H9 (cell line): ENCODE data around the gene TMEM100. TPM values are rescaled to one million over a fixed set of nuclear protein-coding genes. Genes with fewer than 3 reads are reported as not detected.

ENCODE experiments used
- DNase-seq: peaks from one replicate; pipeline ENCODE4 v3.0.0-alpha.2; 2017
- H2AFZ ChIP-seq: one replicate; pipeline ENCODE4 v1.6.1; 2013; ENCODE audit warnings: mild to moderate bottlenecking, low read length, control low read depth, moderate library complexity
- H2AK5ac ChIP-seq: 2 replicates; pipeline ENCODE4 v1.6.1; 2013; ENCODE audit warnings: low read length, control low read depth, mixed read lengths; ENCODE audit not compliant: insufficient read length
- H2BK120ac ChIP-seq: one replicate; pipeline ENCODE4 v1.6.1; 2013; ENCODE audit warnings: low read depth, mild to moderate bottlenecking, low read length, control low read depth, inconsistent platforms; ENCODE audit not compliant: poor library complexity, severe bottlenecking
- H2BK12ac ChIP-seq: 2 replicates; pipeline ENCODE4 v1.6.1; 2013; ENCODE audit warnings: low read length, control low read depth, mixed read lengths, low read depth; ENCODE audit not compliant: insufficient read length
- H2BK15ac ChIP-seq: 2 replicates; pipeline ENCODE4 v1.6.1; 2013; ENCODE audit warnings: low read depth, low read length, control low read depth
- H2BK20ac ChIP-seq: one replicate; pipeline ENCODE4 v1.6.1; 2013; ENCODE audit warnings: low read depth, mild to moderate bottlenecking, low read length, control low read depth, inconsistent platforms; ENCODE audit not compliant: poor library complexity, severe bottlenecking
- H2BK5ac ChIP-seq: 2 replicates; pipeline ENCODE4 v1.6.1; 2013; ENCODE audit warnings: low read length, control low read depth, mixed read lengths; ENCODE audit not compliant: insufficient read length
- H3K14ac ChIP-seq: 2 replicates; pipeline ENCODE4 v1.6.1; 2013; ENCODE audit warnings: low read length, control low read depth; ENCODE audit not compliant: insufficient read depth
- H3K18ac ChIP-seq: 2 replicates; pipeline ENCODE4 v1.6.1; 2013; ENCODE audit warnings: low read depth, mild to moderate bottlenecking, mixed read lengths, low read length, control low read depth; ENCODE audit not compliant: insufficient read length
- H3K23ac ChIP-seq: 2 replicates; pipeline ENCODE4 v1.6.1; 2013; ENCODE audit warnings: low read length, control low read depth, mixed read lengths, low read depth; ENCODE audit not compliant: insufficient read length
- H3K23me2 ChIP-seq: 2 replicates; pipeline ENCODE4 v1.6.1; 2013; ENCODE audit warnings: low read depth, mild to moderate bottlenecking, mixed read lengths, low read length, control low read depth; ENCODE audit not compliant: insufficient read length, poor library complexity, severe bottlenecking
- H3K27ac ChIP-seq: 2 replicates; pipeline ENCODE4 v1.5.1; 2013; ENCODE audit warnings: low read length, control low read depth, mixed read lengths, low read depth; ENCODE audit not compliant: insufficient read length
- H3K27me3 ChIP-seq: 2 replicates; pipeline ENCODE4 v1.6.1; 2013; ENCODE audit warnings: low read length, control low read depth, inconsistent platforms; ENCODE audit not compliant: insufficient read depth
- H3K4ac ChIP-seq: 2 replicates; pipeline ENCODE4 v1.6.1; 2013; ENCODE audit warnings: low read depth, mild to moderate bottlenecking, control low read depth, inconsistent platforms, low read length, moderate library complexity
- H3K4me1 ChIP-seq: 2 replicates; pipeline ENCODE4 v1.6.1; 2013; ENCODE audit warnings: low read length, control low read depth, inconsistent platforms; ENCODE audit not compliant: insufficient read depth
- H3K4me2 ChIP-seq: 2 replicates; pipeline ENCODE4 v1.6.1; 2013; ENCODE audit warnings: low read length, control low read depth, mixed read lengths; ENCODE audit not compliant: insufficient read length, insufficient read depth
- H3K56ac ChIP-seq: 2 replicates; pipeline ENCODE4 v1.6.1; 2013; ENCODE audit warnings: low read depth, mild to moderate bottlenecking, mixed read lengths, low read length, control low read depth; ENCODE audit not compliant: insufficient read length
- H3K79me1 ChIP-seq: 2 replicates; pipeline ENCODE4 v1.6.1; 2013; ENCODE audit warnings: low read depth, mild to moderate bottlenecking, moderate library complexity, low read length, control low read depth, inconsistent platforms; ENCODE audit not compliant: insufficient read depth, poor library complexity, severe bottlenecking
- H3K79me2 ChIP-seq: 2 replicates; pipeline ENCODE4 v1.6.1; 2013; ENCODE audit warnings: low read length, control low read depth, inconsistent platforms; ENCODE audit not compliant: insufficient read depth
- H3K9ac ChIP-seq: 2 replicates; pipeline ENCODE4 v1.6.1; 2013; ENCODE audit warnings: low read length, control low read depth, mixed read lengths; ENCODE audit not compliant: insufficient read length; ENCODE audit errors: extremely low read depth
- H3K9me3 ChIP-seq: one replicate; pipeline ENCODE4 v1.6.1; 2013; ENCODE audit warnings: low read depth, low read length, inconsistent platforms; ENCODE audit not compliant: control insufficient read depth
- H3T11ph ChIP-seq: one replicate; pipeline ENCODE4 v1.6.1; 2013; ENCODE audit warnings: mild to moderate bottlenecking, low read length, control low read depth, inconsistent platforms
- H4K20me1 ChIP-seq: one replicate; pipeline ENCODE4 v1.6.1; 2013; ENCODE audit not compliant: control insufficient read depth, insufficient read length, insufficient read depth
- H4K5ac ChIP-seq: 2 replicates; pipeline ENCODE4 v1.6.1; 2013; ENCODE audit warnings: low read depth, mild to moderate bottlenecking, mixed read lengths, low read length, control low read depth; ENCODE audit not compliant: insufficient read length
- H4K8ac ChIP-seq: replicated peaks from 2 replicates; pipeline ENCODE4 v1.6.1; 2013; ENCODE audit warnings: low read length, control low read depth, mixed read lengths, low read depth; ENCODE audit not compliant: insufficient read length
- H4K91ac ChIP-seq: 2 replicates; pipeline ENCODE4 v1.6.1; 2013; ENCODE audit warnings: low read depth, mild to moderate bottlenecking, moderate library complexity, mixed read lengths, low read length, control low read depth; ENCODE audit not compliant: insufficient read length
- H3K27ac Mint-ChIP-seq, 3 experiments: 2 replicates in 2 of 3; 3 replicates in 1 of 3; pipeline ENCODE4 v1.8.0; 2020 to 2021; ENCODE audit warnings: mixed read lengths in 3 of 3, mild to moderate bottlenecking in 1 of 3, moderate library complexity in 1 of 3
- H3K27me3 Mint-ChIP-seq: 2 replicates; pipeline ENCODE4 v1.8.0; 2021; ENCODE audit warnings: low read depth, mild to moderate bottlenecking, moderate library complexity, mixed read lengths
- H3K36me3 Mint-ChIP-seq, 3 experiments: 2 replicates in 2 of 3; 3 replicates in 1 of 3; pipeline ENCODE4 v1.8.0; 2020 to 2021; ENCODE audit warnings: low read depth in 3 of 3, mixed read lengths in 3 of 3; ENCODE audit not compliant: insufficient read depth in 1 of 3
- H3K4me1 Mint-ChIP-seq, 2 experiments: 2 replicates each; pipeline ENCODE4 v1.8.0; 2020; ENCODE audit warnings: mixed read lengths in 2 of 2
- H3K4me3 Mint-ChIP-seq, 2 experiments: 2 replicates in 1 of 2; 3 replicates in 1 of 2; pipeline ENCODE4 v1.8.0; 2020 to 2021; ENCODE audit warnings: mild to moderate bottlenecking in 2 of 2, mixed read lengths in 2 of 2, moderate library complexity in 1 of 2
- H3K9me3 Mint-ChIP-seq, 2 experiments: 2 replicates in 1 of 2; 3 replicates in 1 of 2; pipeline ENCODE4 v1.8.0; 2020; ENCODE audit warnings: mild to moderate bottlenecking in 2 of 2, mixed read lengths in 2 of 2, moderate library complexity in 1 of 2
- CTCF ChIP-seq: fragments of 200-600 bp; sonication (generic); conservative IDR thresholded peaks from 3 replicates; pipeline ENCODE4 v1.8.0; 2021; ENCODE audit warnings: antibody characterized with exemption, mild to moderate bottlenecking
- WGBS: extraction: QIAGEN DNeasy Blood & Tissue Kit; methylation state at CpG from one replicate; pipeline ENCODE4 v1.1.7; 2013; ENCODE audit warnings: missing lambda C conversion rate, low lambda C conversion rate, mixed read lengths; ENCODE audit not compliant: insufficient read length; ENCODE audit errors: extremely low coverage; 5-methylcytosine and 5-hydroxymethylcytosine counted together
- total RNA-seq: library from RNA; stranded (reverse); gene quantifications from 2 replicates; pipeline ENCODE4 v1.2.1, GENCODE V29; 2021

Gene TMEM100
- total RNA-seq, 1 experiment from 2014 or later = 0.17 TPM

GRCh38 chr17:55763856-55764255 is 41.2 kb upstream of the TMEM100 start:
- H3K4me1 Mint-ChIP-seq = peaks cover 4 to 6% of the 10 kb centered on the region in 2 experiments; a peak in 3 of 4 replicates

More at GRCh38 chr17:55763856-55764255, 41.2 kb upstream of the TMEM100 start:
- Mint-ChIP-seq H3K4me3 (no peak overlapping the region), H3K9me3 (no peaks in the 10 kb centered on the region), H3K27me3 (no peaks in the 10 kb centered on the region), H3K36me3 (peaks cover 0 to 6% (median 0%) of the 10 kb centered on the region in 3 experiments; a peak in 1 of 7 replicates), H3K27ac (no peak overlapping the region)
- Histone ChIP-seq H4K8ac (no peak overlapping the region), H4K20me1 (no peaks in the 10 kb centered on the region), H3K79me1 (no peaks in the 10 kb centered on the region), H2BK20ac (no peak overlapping the region), H3K79me2 (no peaks in the 10 kb centered on the region), H3T11ph (no peak overlapping the region), H3K4me1 (no peaks in the 10 kb centered on the region), H3K9ac (no peak overlapping the region), H4K5ac (no peak overlapping the region), H2BK12ac (no peak overlapping the region), H3K23me2 (no peaks in the 10 kb centered on the region), H4K91ac (no peak overlapping the region), H2BK120ac (no peak overlapping the region), H2AFZ (no peak overlapping the region), H3K9me3 (no peaks in the 10 kb centered on the region), H3K23ac (no peak overlapping the region), H3K56ac (no peak overlapping the region), H2BK5ac (no peak overlapping the region), H3K18ac (no peak overlapping the region), H3K27ac (no peak overlapping the region), H2BK15ac (no peak overlapping the region), H3K4ac (no peak overlapping the region), H3K27me3 (no peaks in the 10 kb centered on the region), H2AK5ac (no peak overlapping the region), H3K14ac (no peak overlapping the region), H3K4me2 (no peak overlapping the region)
- no peak for TF ChIP-seq CTCF
- WGBS = no CpG with 5 or more reads among the region's 6 CpGs
- no peak for DNase-seq
